PC-3 (cell line): ENCODE results near the gene BRF1. TPM values are rescaled to one million over a fixed set of nuclear protein-coding genes. Genes with fewer than 3 reads are reported as not detected.

Experiments
- ATAC-seq: fragments of 200-7000 bp; cut with Tn5 transposase; 2 replicates; pipeline ENCODE4 v1.9.1; 2020; ENCODE audit warnings: mild to moderate bottlenecking, moderate library complexity
- Bru-seq: library from RNA; stranded (reverse); fragments of 400-500 nt; gene quantifications from one replicate; lab custom pipeline; 2021; lab: Mats Ljungman, UMichigan
- BruChase-seq, 2 experiments: library from RNA; stranded (reverse); fragments of 400-500 nt; gene quantifications; one replicate each; lab custom pipeline; 2021; lab: Mats Ljungman, UMichigan
- BruUV-seq: library from RNA; stranded (reverse); fragments of 400-500 nt; replicated peaks from 2 replicates; lab custom pipeline; 2021; lab: Mats Ljungman, UMichigan
- CTCF ChIA-PET: fragments of 300-600 bp; sonication (Branson Sonifier 250); formaldehyde crosslinking; loops from one replicate; lab custom pipeline; 2022; ENCODE audit warnings: antibody characterized with exemption; lab: Charles Lee
- POLR2A ChIA-PET: fragments of 300-600 bp; sonication (Branson Sonifier 250); formaldehyde crosslinking; loops from one replicate; lab custom pipeline; 2022; ENCODE audit warnings: antibody characterized with exemption; ENCODE audit not compliant: unreplicated experiment; lab: Charles Lee
- DNase-seq: peaks from one replicate; pipeline ENCODE4 v3.0.0-alpha.2; 2015
- H2AFZ ChIP-seq: fragments of 300-600 bp; sonication (generic); 2 replicates; pipeline ENCODE4 v1.6.0; 2016; ENCODE audit warnings: antibody characterized with exemption, low read length
- H3F3A ChIP-seq: fragments of 300-600 bp; sonication (generic); one replicate; pipeline ENCODE4 v1.6.0; 2017; ENCODE audit warnings: antibody characterized with exemption, low read length, control low read depth, mild to moderate bottlenecking; ENCODE audit not compliant: unreplicated experiment
- H3K27ac ChIP-seq: fragments of 300-600 bp; sonication (generic); 2 replicates; pipeline ENCODE4 v1.5.1; 2016; ENCODE audit warnings: mild to moderate bottlenecking, low read length
- H3K27me3 ChIP-seq: fragments of 300-600 bp; sonication (generic); 2 replicates; pipeline ENCODE4 v1.6.1; 2016; ENCODE audit warnings: low read length, mixed read lengths
- H3K36me3 ChIP-seq: fragments of 300-600 bp; sonication (generic); 2 replicates; pipeline ENCODE4 v1.6.1; 2016; ENCODE audit warnings: low read depth, mixed run types, low read length, mixed read lengths
- H3K4me1 ChIP-seq: fragments of 300-600 bp; sonication (generic); 2 replicates; pipeline ENCODE4 v1.5.1; 2016; ENCODE audit warnings: low read length; ENCODE audit not compliant: insufficient read depth
- H3K4me2 ChIP-seq: fragments of 300-600 bp; sonication (generic); 2 replicates; pipeline ENCODE4 v1.6.0; 2016; ENCODE audit warnings: low read length
- H3K4me3 ChIP-seq: fragments of 300-600 bp; sonication (generic); 2 replicates; pipeline ENCODE4 v1.5.1; 2016; ENCODE audit warnings: mild to moderate bottlenecking, low read length, mixed read lengths
- H3K79me2 ChIP-seq: fragments of 300-600 bp; sonication (generic); 2 replicates; pipeline ENCODE4 v1.6.1; 2017; ENCODE audit warnings: low read length, mixed read lengths
- H3K9ac ChIP-seq: fragments of 300-600 bp; sonication (generic); 2 replicates; pipeline ENCODE4 v1.6.0; 2016; ENCODE audit warnings: mild to moderate bottlenecking, low read length
- H3K9me2 ChIP-seq: fragments of 300-600 bp; sonication (generic); replicated peaks from 2 replicates; pipeline ENCODE4 v1.6.1; 2016; ENCODE audit warnings: mixed run types, low read length, mixed read lengths
- H3K9me3 ChIP-seq: fragments of 300-600 bp; sonication (generic); 2 replicates; pipeline ENCODE4 v1.6.1; 2016; ENCODE audit warnings: low read length, mixed read lengths
- H4K20me1 ChIP-seq: fragments of 300-600 bp; sonication (generic); 2 replicates; pipeline ENCODE4 v1.6.1; 2016; ENCODE audit warnings: low read length, mixed read lengths
- EZH2 ChIP-seq: fragments of 300-600 bp; sonication (generic); IDR thresholded peaks from one replicate; pipeline ENCODE4 v1.6.1; 2017; ENCODE audit warnings: antibody characterized with exemption, mild to moderate bottlenecking, low read length; ENCODE audit not compliant: unreplicated experiment
- EZH2phosphoT487 ChIP-seq: fragments of 300-600 bp; sonication (generic); IDR thresholded peaks from 2 replicates; pipeline ENCODE4 v1.6.1; 2018; ENCODE audit warnings: mild to moderate bottlenecking, antibody characterized with exemption, low read length, borderline replicate concordance
- intact Hi-C: fragments of 100-400 bp; cut with micrococcal nuclease; formaldehyde crosslinking; loops from 2 replicates; pipeline ENCODE4 v1.9.0; 2023
- long read RNA-seq: library from polyadenylated mRNA; unstranded; transcript quantifications from one replicate; pipeline ENCODE4 v2.0.0, GENCODE V29; 2021; ENCODE audit not compliant: unreplicated experiment
- total RNA-seq: library from RNA; depleted of rRNA; stranded (reverse); fragments of >200 nt; gene quantifications from 2 replicates; pipeline ENCODE4 v1.2.3, GENCODE V29; 2014; rRNA removed
- TF ChIP-seq, protein P1 (sequence below): fragments of 300-600 bp; sonication (generic); conservative IDR thresholded peaks from 2 replicates; pipeline ENCODE4 v1.5.1; 2017; ENCODE audit warnings: antibody characterized with exemption, low read depth, mild to moderate bottlenecking, low read length

Gene BRF1, protein sequence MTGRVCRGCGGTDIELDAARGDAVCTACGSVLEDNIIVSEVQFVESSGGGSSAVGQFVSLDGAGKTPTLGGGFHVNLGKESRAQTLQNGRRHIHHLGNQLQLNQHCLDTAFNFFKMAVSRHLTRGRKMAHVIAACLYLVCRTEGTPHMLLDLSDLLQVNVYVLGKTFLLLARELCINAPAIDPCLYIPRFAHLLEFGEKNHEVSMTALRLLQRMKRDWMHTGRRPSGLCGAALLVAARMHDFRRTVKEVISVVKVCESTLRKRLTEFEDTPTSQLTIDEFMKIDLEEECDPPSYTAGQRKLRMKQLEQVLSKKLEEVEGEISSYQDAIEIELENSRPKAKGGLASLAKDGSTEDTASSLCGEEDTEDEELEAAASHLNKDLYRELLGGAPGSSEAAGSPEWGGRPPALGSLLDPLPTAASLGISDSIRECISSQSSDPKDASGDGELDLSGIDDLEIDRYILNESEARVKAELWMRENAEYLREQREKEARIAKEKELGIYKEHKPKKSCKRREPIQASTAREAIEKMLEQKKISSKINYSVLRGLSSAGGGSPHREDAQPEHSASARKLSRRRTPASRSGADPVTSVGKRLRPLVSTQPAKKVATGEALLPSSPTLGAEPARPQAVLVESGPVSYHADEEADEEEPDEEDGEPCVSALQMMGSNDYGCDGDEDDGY
- total RNA-seq: 55.8 and 86.1 TPM in 2 replicates
- percentile 57 among the genes with signal in this experiment for Bru-seq, nascent RNA
- BruChase-seq, experiment 1, labeled RNA remaining after a 6-hour chase: percentile 65 among the genes with signal in this experiment
- BruChase-seq, experiment 2, labeled RNA remaining after a 2-hour chase: percentile 65 among the genes with signal in this experiment
- long read RNA-seq, transcript BRF1-211 (18 exons, 3,358 nt): major isoform, 5 of 52 reads
- long read RNA-seq, partial matches to known transcripts: 26 of 52 reads
- long read RNA-seq, other reads (novel, unspliced or antisense): 18 of 52 reads

DNA sequence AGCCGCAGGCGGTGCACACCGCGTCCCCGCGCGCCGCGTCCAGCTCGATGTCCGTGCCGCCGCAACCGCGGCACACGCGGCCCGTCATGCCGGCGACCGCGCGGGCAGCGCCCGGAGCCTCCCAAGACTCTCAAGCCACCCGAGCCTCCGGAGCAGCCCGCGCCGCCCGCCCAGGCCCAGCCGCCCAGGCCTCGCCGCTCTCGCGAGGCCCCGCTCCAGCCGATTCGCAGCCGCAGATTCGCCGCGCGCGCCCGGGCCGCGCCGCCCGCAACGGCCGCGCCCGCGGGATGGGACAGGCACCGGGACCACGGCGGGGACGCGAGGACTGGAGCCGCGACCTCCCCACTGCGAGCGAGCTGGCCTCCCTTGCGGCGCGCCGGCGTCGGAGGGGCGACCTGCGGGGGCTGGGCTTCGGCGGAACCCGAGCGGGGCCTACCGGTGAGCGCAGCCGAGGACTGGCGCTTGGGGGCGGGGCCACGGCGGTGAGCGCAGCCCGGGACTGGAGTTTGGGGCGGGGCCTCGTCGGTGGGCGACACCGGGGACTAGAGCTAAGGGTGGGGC is at the start of gene BRF1:
BRF1 (minus strand) TSS at position 460 of the 561 bp plus-strand sequence; CDS start at position 88, 372 bp downstream.
- no TSS peak for BruUV-seq
- H3K27ac ChIP-seq: peak within 1 kb of the TSS; percentile 71
- ChIA-PET POLR2A (interaction anchor here (0.6 kb wide), 2 partner anchors 14 to 167 kb away, joined by 4 to 9 read pairs; partner anchors contain the start of gene PACS2), CTCF (interaction anchor here (0.9 kb wide), 2 partner anchors 51 to 209 kb away, joined by 4 to 8 read pairs; no protein-coding TSS in a partner anchor)
- no peaks in the 10 kb centered on the region for H3K9me2 ChIP-seq
- TF ChIP-seq EZH2phosphoT487: no peak
- no peak for TF ChIP-seq EZH2
- TF ChIP-seq, protein P1, sequence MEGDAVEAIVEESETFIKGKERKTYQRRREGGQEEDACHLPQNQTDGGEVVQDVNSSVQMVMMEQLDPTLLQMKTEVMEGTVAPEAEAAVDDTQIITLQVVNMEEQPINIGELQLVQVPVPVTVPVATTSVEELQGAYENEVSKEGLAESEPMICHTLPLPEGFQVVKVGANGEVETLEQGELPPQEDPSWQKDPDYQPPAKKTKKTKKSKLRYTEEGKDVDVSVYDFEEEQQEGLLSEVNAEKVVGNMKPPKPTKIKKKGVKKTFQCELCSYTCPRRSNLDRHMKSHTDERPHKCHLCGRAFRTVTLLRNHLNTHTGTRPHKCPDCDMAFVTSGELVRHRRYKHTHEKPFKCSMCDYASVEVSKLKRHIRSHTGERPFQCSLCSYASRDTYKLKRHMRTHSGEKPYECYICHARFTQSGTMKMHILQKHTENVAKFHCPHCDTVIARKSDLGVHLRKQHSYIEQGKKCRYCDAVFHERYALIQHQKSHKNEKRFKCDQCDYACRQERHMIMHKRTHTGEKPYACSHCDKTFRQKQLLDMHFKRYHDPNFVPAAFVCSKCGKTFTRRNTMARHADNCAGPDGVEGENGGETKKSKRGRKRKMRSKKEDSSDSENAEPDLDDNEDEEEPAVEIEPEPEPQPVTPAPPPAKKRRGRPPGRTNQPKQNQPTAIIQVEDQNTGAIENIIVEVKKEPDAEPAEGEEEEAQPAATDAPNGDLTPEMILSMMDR: no peak
- H3K9ac ChIP-seq: peak within 1 kb of the TSS; percentile 85
- no peaks in the 10 kb centered on the region for H3K36me3 ChIP-seq
- H3K27me3 ChIP-seq: no peaks in the 10 kb centered on the region
- H3K4me2 ChIP-seq: peak within 1 kb of the TSS; percentile 95
- intact Hi-C loops: loop anchor here (2.0 kb wide), 1 partner anchor 18 kb away; no protein-coding TSS in a partner anchor
- peak within 1 kb of the TSS; percentile 92 for H3K4me3 ChIP-seq
- peak; percentile 88 for ATAC-seq
- H3K4me1 ChIP-seq: no peaks in the 10 kb centered on the region
- H3K9me3 ChIP-seq: no peaks in the 10 kb centered on the region
- peak within 1 kb of the TSS; percentile 90 for H2AFZ ChIP-seq
- H3F3A ChIP-seq: no peaks in the 10 kb centered on the region
- DNase-seq: peak; percentile 84
- peaks cover 48% of the 10 kb centered on the region for H3K79me2 ChIP-seq
- H4K20me1 ChIP-seq: peaks cover 9% of the 10 kb centered on the region; the same call in 1 of the 2 replicates

DNA sequence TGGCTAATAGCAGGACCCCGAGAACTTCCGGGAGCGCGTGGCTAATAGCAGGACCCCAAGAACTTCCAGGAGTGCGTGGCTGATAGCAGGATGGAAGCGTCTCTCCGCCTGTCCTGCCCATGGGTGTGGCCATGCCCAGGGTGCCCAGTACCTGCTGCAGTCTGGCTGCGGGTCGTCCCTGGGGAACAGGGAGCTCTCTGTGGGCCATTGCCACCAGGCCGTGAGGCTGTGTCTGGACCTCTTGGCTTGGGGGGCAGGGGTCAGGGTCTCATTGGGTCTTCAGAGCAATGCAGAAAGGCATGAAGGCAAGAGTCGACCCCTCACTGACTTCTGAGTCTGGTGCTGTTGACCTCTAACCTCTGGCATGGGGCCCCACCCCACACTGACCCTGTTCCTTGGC is 49.2 kb upstream of the BRF1 start:
- Histone ChIP-seq H3K9ac (no peak overlapping the region), H4K20me1 (no peaks in the 10 kb centered on the region), H3K4me1 (no peaks in the 10 kb centered on the region), H2AFZ (no peak overlapping the region), H3K79me2 (no peaks in the 10 kb centered on the region), H3F3A (no peaks in the 10 kb centered on the region), H3K27ac (no peak overlapping the region), H3K9me2 (no peaks in the 10 kb centered on the region), H3K4me2 (no peak overlapping the region), H3K27me3 (no peaks in the 10 kb centered on the region), H3K9me3 (no peaks in the 10 kb centered on the region), H3K4me3 (no peak overlapping the region), H3K36me3 (no peaks in the 10 kb centered on the region)
- DNase-seq: no peak
- CTCF ChIA-PET: no interaction called here
- no TSS peak for BruUV-seq
- TF ChIP-seq EZH2: no peak
- TF ChIP-seq EZH2phosphoT487: no peak
- TF ChIP-seq, protein P1: no peak
- POLR2A ChIA-PET: no interaction called here
- ATAC-seq: no peak
- intact Hi-C loops: no loop called here
